GM19397 (cell line): ENCODE data around the gene A3GALT2.

Experiments used
- ATAC-seq: cut with Tn5 transposase; IDR thresholded peaks from one replicate; pipeline ENCODE4 v1.9.1; 2021; ENCODE audit warnings: mild to moderate bottlenecking, moderate library complexity; ENCODE audit not compliant: unreplicated experiment

The A3GALT2 gene

DNA sequence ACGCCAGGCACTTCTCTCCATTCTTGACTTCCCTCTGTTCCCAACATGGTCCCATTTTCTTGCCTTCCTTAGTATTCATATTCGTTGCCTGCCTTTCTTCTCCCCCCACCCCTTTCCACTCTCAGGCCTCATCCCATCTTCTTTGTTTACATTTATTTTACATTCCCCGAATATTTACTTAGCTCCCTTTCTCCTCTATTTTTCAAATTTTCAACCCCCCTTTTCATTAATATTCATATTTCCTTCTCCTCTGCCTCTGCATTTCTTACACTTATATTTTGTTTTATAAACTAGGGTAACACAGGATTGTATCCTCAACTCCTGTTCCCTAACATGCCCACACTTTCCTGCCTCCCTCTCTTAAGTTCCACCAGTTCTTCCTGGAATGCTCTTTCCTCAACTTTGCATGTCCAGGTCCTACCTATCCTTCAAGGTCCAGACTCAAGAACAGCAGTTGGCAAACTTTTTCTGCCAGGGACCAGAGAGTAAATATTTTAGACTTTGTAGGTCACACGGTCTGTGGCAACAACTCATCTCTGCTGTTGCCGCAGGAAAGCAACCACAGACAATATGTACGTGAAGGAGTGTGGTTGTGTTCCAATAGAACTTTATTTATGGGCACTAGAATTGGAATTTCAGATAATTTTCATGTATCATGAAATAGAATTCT, 29.8 kb upstream of the A3GALT2 start:
- ATAC-seq = no peak

DNA sequence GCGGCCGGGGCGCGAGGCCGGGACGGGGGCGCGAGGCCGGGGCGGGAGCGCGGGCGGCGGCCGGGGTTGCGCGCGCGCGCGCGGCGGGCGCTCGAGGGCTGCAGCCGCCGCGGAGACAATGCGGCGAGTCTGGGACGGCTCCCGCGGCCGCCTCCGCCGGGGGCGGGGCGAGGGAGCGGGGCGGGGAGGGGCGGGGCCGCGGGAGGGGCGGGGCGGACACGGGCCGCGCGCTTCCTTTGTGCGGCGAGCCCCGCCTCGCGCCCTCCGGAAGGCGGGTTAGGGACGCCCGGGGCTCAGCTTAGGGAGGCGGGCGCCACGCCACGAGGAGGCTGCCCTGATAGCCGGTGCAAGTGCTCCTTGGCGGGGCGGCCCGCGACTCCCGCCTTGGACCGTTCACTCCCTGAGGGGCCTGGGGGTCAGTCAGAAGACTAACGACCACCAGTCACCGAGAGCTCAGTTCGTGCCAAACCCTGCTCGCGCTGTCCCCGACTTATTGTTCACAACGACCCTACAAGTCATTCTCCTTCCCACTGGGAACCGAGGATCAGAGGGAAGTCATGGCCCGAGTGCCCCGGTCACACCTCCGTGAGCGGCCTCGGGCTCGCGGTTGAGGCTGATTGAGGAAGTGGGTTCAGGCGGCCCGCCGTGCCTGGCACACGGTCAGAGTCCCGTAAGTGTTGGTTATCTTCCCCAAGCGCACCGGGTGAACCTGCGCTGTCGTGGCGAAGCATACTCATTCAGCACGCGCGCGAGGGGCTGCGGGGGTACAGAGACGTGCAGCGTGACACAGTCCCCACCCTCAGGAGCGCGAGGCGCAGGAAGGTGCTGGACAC, 29.1 kb upstream of the A3GALT2 start:
- peak; percentile 77 for ATAC-seq

DNA sequence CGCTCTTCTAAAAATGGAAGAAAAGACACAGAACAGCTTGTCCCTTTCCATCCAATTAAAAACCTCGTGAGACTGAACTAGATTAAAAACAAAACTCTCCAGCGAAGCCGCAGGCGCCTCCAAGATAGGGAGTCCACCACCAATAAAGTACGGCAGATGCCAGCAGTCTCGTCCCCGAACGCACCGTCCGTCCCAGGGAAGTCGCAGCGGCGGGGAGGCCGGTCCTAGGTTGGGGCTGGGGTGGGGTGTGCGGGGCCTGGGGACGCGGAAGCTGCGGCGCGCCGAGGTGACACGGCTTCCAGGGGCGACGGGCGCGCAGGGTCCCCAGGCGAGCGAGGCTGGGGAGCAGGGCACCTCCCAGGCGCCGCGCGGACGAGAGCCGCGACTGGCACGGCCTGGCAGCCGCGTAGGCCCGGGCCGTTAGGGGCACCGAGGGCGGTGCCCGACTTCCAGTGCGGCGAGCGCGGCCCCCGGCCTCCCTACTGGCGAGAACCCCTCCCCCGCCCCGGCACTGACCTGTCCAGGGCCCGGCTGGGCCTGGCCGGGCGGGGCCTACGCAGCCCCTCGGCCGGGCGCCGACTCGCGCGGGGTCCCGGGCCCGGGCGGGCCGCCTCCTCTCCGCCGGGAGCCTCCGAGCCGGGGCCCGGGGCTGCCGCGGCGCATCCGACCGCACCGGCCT, 28.3 kb upstream of the A3GALT2 start:
- peak; percentile 34 for ATAC-seq

DNA sequence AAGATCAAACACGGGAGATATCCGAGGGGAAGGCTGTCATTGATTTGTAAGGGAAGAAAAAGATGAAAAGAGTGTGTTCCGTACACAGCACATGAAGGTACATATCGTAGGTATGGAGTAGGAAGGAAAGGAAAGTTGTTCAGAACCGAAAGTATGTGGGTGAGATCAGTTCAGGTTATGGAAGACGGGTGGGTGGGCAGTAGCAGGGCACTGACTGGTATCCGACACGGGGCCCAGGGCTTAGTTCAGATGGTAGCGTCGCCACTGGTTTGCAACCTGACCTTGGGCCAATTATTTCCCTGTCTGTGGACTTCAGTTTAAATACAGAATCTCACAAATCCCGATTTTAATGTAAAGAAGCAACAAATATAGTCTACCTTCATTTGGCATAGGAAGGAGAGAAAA, 27.8 kb upstream of the A3GALT2 start:
- no peak for ATAC-seq

DNA sequence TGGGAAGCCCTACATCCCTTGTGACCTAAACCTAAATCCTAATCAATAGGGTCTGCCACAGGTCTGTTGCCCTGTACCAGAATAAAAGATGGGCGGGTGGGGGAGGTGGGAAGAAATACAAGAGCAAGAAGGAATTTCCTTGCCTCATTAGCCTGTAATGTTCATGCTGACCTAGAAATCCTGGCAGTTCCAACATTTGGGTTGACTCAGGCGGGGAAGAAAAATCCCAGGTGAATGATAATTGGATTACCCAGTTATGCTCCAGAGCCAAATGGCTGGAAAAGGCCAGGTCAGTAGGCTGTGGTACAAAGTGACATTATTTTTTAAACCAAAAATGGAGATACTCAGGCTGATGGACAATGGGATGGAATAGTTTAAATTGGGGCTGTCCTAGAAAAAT, 27.3 kb upstream of the A3GALT2 start:
- no peak for ATAC-seq

DNA sequence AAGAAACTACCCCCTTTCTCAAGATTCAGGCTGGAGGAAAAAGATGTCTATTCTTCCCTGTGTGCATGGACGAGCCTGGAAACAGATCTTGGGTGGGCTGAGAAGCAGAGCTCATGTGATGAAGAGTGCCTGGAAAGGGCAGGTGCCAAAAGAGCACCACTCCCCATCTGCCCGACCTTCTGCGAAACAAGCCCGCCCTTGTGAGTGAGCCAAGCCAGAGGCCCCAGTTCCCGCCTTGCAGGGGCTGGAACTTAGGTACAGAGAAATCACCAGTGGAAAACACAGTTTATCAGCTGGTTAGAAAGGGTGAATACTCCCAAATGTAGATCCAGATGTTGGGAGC, 26.7 kb upstream of the A3GALT2 start:
- no peak for ATAC-seq

DNA sequence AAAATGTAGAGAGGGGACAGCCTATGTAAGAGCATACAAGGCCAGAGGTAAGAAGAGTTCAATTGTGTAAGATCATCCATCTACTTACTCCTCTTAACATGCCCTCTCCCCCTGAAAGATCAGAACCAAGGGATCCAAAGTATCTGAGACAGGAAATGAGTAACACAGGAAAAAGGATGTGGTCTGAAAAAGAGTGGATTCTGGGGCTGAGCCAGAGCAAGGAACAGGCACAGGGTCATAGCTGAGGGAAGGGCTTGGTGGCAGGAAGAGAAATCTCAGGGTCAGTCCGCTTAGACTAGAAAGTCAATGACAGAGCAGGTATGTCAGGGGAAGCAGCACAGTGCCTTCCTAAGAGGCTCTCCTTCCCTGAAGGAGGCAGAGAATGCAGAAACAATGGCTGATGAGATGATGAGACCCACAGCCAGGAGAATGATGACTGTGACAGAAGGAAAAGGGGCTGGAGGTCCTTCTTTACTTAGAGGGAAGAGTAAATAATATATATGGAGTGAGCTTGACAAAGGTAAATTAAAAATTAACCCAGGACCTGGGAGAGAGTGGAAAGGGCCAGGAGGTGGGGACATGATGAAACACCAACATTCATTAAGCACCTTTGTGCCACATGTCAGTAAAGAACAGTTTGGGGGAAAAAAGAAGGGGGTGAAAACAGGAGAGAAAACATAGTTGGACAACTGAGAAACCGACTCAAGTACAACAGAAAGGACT, 26.2 kb upstream of the A3GALT2 start:
- ATAC-seq = no peak

DNA sequence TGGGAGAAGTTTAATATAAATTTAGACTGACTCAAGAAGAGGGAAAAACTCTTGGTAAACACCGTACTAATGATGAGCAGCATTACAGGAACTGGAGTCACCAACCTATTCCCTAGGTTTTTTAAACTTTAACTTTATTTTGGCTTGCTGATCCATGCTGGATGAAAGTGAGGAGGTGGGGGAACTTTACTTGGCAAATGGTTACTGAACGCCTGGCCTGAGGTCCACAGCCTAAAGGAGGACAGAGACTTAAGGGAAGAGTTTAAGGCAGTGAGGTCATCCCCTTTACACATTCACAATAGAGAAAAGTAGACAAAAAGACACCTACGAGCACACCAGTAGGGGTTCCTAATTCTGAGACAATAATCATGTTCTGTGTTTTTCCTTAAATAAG, 25.6 kb upstream of the A3GALT2 start:
- no peak for ATAC-seq

DNA sequence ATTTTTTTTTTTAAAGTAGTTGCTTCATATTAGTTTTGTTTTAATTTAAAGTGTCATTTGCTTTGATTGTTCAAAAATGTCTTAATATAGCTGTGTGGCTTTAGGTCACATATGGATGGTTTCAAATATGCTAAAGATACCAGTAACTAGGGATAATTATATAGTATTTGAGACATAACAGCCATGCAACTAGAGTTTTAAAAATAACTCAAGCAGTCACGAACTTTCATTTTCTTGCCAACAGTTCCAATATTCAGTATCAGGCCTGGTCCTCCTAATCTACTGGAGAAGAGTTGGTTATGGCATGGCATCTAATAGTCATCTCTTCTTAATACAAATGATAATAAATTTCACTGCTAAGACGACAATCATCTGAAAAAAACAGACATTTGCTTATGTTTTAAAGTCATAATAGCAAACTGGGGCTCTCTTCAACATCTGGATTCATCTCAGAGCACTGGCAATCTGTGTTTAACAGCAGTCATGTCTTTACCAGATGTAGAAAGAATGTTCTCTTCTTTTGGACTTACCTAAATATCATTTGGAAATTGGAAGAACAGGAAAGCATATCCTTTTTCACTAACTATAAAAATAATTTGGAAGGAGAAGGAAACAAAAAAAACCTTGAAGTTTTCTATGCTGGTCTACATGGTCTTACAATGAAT, 24.1 kb upstream of the A3GALT2 start:
- no peak for ATAC-seq

DNA sequence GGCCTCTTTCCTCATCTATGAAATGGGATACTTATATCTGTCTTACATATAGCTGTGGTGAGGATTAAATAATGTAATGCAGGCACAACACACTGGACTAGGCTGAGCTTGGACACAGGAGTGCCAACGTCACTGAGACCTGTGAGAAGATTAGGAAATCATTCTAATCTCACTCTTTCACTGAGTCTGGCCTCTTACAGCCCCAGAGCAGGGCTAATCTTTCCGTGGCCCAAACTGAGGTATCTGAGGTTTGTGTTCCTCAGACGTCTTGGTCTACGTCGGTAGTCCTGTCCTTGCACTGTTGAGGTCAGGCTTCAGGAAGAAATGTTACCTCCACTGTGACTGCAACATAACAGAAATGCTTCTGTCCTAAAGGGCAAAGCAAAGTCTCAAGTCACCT, 22.6 kb upstream of the A3GALT2 start:
- no peak for ATAC-seq

DNA sequence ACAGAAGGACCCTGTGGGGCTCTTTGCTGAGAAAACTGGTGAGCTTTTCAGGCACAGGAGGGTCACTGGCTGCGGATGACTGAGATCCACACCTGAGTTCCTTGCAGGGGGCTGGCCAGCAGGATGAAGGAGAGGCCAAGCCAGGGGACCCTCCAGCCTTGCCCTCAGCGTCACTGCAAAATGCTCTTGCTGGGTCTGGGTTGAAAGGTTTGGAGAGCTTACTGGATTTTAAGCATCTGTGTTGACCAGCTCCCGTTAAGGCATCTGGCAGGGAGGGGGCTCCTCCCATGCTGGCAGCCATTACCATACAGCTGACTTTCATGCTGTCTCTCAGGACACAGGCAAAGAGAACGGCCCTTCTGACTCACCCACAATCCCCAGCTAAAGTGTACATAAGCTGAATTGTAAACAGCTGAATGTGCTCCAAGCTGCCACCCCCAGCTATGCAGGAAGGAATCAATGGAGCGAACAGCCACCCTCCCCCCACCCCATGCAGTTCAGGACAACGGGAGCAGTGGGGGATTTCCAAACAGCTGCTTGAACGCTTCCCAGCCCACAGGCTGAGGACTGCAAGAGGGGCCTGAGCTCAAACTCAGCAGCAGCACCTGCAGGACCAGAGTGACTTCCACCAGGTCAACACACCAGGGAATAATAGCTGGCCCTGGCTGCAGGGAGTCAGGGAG, 21.3 kb upstream of the A3GALT2 start:
- ATAC-seq = no peak

DNA sequence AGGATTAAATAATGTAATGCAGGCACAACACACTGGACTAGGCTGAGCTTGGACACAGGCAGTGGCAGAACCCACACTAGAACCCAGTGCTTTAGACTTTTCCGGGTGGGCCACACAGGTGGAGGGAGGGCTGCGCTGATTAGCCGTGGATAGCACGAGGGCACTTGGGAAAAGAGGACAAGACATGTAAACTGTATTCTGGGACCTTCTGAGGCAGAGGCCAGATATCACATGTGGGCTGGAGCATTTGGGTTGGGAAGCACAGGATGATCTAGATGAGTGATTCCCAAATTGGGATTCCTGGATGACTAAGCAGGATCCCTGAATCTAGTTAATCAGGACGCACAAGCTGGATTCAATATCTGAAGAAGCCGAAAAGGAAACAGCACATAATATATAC, 20.3 kb upstream of the A3GALT2 start:
- no peak for ATAC-seq

DNA sequence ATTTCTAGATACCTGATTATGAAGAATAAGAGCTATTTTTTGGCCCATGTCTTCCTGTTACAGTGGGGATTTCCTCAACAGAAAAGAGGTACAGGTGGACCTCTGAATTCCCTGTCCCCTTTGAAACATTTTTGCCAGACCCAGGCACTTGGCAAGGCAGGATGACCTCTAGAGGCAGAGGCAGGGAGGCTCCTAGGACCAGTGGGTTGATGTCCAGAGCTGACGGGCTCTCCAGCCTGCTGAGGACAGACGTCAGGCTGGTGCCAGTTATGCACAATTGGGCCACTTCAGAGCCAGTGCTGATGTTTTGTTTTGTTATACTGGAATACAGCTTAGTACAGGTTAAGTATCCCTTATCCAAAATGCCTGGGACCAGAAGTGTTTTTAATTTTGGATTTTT, 18.5 kb upstream of the A3GALT2 start:
- no peak for ATAC-seq

DNA sequence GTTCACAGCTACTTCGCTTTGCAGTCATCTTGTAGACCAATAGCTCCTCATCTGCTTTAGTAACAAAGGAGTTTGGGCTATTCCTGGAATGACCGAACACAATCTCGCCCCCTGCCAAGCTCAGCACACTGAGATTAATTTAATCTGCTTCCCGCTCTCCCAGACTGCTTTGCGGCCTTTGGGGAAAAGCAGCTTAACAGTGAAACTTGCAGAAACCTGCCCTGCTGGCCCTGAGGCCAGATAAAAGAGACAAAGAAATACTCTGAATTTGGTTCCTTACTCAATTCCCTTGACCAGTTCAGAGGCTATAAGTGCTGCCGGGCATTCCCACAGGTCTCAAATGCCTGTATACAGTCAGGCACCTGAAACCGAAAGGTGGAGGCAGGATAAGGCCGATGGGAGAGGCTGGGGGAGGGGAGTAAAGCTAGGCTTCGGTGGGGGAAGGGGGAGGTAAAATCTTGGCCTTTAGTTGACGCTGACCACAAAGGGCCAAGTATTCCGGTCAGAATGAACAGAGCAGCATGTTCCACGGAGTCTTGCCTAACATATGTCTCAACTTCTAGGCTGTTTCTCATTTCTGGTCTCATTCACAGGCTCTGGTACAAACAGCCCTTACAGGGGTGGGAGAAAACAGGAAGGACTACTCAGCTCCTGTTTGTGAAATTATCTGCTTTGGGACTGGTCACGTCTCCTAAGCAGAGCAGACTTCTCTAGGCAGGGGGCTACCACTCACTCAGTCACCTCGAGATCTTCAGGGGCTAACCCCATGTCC, 17.7 kb upstream of the A3GALT2 start:
- ATAC-seq = no peak

DNA sequence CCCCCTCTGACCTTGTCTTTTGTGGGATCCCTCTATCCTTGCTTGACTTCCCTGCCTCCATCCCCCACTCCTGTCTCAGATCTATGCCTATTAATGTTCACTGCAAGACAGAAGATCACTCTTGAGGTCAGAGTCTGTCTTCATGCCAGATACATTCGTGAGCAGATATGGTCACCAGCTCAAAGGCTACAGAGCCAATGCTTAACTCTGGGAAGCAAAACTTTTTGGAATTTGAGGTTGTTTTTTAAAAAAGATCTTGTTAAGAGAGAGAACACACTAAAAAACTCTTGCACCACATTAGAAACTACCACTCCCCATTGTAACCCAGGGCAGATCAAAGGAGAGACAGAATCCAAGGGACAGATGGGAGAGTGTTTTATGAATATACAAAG, 17.1 kb upstream of the A3GALT2 start:
- ATAC-seq = no peak

DNA sequence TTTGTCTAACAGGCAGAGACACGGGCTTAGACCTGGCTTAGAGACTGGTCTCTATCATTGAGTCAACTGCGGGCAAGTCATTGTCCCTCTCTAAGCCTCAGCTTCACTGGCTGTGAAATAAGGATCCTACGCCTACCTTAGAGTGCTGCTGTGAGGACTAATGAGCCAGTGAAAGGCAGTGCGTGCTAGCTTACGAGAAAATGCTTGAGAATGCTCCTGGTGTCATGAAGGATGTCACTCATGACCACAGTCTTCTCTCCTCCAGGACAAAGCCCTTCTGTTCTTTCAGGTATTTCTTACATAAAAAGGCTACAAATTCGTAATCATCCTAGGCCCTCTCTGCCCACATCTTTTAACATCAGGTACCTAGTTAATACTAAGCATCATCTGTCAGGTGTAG, 16.5 kb upstream of the A3GALT2 start:
- ATAC-seq = no peak

DNA sequence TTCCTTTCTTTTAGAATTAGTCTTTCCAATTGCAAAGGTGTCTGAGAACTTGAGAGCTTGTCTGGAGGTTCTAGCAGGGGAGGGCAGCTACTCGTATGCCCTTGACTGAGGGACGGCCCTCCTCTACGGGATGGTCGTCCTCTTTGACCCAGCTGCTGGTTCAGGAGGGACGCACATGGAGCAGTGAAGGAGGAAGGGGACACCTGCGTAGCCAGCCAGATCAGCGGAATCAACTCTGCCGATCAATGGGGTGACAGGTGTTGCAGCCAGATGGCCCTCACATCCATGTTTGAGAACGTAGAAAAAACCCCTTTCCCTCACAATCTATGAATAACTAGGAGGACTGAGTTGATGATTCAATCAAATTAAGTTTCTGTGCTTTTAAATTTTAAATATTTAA, 15.7 kb upstream of the A3GALT2 start:
- ATAC-seq = no peak

DNA sequence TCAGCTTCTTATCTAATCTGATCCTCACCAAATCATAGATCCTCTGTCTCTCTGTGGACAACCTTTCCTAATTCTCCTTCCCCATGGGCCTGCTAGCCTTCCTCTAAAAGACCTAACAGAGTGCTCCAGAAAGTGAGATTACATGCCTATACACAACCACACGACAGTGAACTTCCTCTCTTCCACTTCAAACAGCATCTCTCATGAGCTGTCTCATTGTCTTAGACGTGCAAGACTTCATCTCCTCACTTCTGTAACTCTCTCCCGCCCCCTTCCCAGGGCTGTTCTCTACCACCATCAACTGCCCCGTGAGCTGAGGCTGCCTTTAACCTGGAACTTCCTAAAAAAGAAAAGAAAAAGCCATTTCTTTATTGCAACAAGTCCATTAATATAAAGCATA, 14.1 kb upstream of the A3GALT2 start:
- no peak for ATAC-seq

DNA sequence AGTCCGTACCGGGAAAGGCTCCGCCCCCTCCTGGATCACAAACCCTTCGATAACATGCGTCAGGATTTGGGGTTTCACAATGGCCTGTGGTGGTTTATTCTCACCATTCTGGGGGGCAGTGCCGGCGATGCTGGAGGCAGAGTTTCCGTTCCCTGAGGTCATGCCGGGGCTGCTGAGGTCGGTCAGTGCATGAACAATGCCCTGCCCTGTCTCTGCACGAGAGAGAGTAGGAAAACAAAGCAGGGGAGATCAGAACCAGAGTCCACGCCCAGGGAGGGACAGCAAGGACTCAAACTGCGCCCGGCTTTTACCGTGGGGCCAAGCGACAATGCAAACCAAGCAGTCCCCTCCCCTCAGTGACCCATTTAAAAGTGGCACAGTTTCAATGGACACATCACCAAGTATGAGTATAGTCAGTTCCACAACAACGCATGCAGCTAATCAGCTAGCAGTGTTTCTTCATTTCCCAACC, 13.2 kb upstream of the A3GALT2 start:
- ATAC-seq = no peak

DNA sequence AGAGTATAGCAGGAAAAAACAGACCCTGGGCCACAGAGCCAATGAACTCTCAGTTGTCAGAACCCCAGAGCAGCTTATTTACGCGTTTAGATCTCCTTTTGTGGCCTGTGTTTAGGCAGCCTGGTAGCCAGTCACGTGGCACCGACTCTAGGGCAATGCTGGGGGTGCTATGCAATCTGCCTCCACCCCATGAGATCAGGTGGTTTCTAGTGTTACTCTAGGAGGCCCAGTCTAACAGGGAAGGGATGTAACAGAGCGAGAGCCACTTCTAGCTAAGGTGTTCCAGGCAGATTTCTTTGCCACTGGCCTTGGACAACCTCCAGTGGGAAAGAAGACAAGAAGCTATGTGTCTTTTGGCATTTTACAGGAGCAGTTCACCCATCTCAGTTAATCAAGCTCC, 12.0 kb upstream of the A3GALT2 start:
- no peak for ATAC-seq
